NCI-H2196 treated with DMSO at 0.1 percent for 48 hours (cell line): ENCODE data around the gene CHRNB4.
"Not testable (repeated sequence)": the region's sequence is repeated elsewhere in the genome, so short reads cannot be mapped to it uniquely, and the experiment has no call there.

Source experiments
- DNase-seq: peaks from one replicate; lab custom pipeline; 2025; ENCODE audit not compliant: unreplicated experiment; lab: John Stamatoyannopoulos, UW

CHRNB4 gene

GRCh38 chr15:78618064-78618463 lies 22.9 kb downstream of the CHRNB4 start:
- DNase-seq, result no peak

- peak; percentile 2 for DNase-seq
These were observed 23.5 kb downstream of the CHRNB4 start for GRCh38 chr15:78617516-78617915.

- no peak for DNase-seq
These were observed 23.9 kb downstream of the CHRNB4 start for GRCh38 chr15:78617076-78617475.

GRCh38 chr15:78616506-78616905 lies 24.5 kb downstream of the CHRNB4 start:
- DNase-seq, result no peak

GRCh38 chr15:78615151-78615589 lies 25.8 kb downstream of the CHRNB4 start:
- DNase-seq, result no peak

GRCh38 chr15:78614021-78614420 lies 27.0 kb downstream of the CHRNB4 start:
- no peak for DNase-seq

GRCh38 chr15:78609551-78609950 lies 31.5 kb downstream of the CHRNB4 start:
- not testable (repeated sequence) for DNase-seq

GRCh38 chr15:78605680-78606079 lies 35.3 kb downstream of the CHRNB4 start:
- no peak for DNase-seq

GRCh38 chr15:78605201-78605600 lies 35.8 kb downstream of the CHRNB4 start:
- DNase-seq, result no peak

- DNase-seq, result no peak
These were observed 36.6 kb downstream of the CHRNB4 start for GRCh38 chr15:78604420-78604819.

- no peak for DNase-seq
These were observed 37.5 kb downstream of the CHRNB4 start for GRCh38 chr15:78603467-78603866.

- no peak for DNase-seq
These were observed 41.8 kb downstream of the CHRNB4 start for GRCh38 chr15:78599189-78599588.

- DNase-seq, result no peak
These were observed 42.7 kb downstream of the CHRNB4 start for GRCh38 chr15:78598348-78598747.

- no peak for DNase-seq
These were observed 43.4 kb downstream of the CHRNB4 start for GRCh38 chr15:78597583-78597982.

GRCh38 chr15:78574944-78575343 lies 66.1 kb downstream of the CHRNB4 start:
- no peak for DNase-seq
